8988T (cell line): Measurements from ENCODE around the gene SNX20.

Experiments
- DNase-seq: peaks from one replicate; pipeline ENCODE4 v3.0.0; 2011

SNX20 gene, protein sequence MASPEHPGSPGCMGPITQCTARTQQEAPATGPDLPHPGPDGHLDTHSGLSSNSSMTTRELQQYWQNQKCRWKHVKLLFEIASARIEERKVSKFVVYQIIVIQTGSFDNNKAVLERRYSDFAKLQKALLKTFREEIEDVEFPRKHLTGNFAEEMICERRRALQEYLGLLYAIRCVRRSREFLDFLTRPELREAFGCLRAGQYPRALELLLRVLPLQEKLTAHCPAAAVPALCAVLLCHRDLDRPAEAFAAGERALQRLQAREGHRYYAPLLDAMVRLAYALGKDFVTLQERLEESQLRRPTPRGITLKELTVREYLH

GRCh38 chr16:50681021-50681885 lies at the start of gene SNX20:
Gene SNX20, minus strand, starts transcription at chr16:50681312. Its CDS starts 3,786 bp downstream, at chr16:50677526.
- DNase-seq = no peak

DNA sequence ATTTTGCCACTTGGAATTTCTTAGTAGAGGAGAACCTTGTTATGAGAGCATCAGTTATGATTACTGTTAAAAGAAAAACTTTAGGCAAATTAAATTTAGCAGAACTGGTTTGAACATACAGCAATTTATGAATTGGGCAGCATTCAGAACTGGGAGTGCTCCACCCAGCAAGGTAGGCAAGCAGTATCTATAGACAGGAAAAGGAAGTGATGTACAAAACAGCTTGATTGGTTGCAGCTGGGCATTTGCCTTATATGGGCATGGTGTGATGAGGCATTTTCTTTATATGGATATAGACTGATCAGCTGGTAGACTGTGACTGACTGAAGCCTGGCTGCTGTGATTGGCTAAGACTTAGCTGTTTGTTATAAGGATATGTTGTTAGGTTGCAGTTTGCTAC lies 43.2 kb upstream of the SNX20 start:
- no peak for DNase-seq

DNA sequence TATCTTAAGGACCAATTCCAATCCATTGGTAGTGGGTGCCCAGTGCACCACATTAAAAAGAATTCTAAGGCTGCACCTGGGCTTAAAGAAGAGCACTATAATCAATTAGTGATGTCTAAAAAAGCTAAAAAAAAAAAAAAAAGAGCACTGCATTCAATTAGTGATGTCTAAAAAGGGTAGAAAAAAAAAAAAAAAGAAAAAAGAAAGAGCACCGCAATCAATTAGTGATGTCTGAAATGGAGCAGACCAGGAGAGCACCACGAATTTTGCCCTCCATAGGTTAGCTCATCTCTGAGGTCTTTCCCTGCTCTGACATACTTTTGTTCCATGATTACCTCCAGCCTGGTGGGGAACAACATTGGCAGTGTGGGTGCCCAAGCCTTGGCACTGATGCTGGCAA lies 41.8 kb upstream of the SNX20 start:
- DNase-seq = no peak

- DNase-seq = no peak
Observed at GRCh38 chr16:50722405-50722737, 41.3 kb upstream of the SNX20 start.

DNA sequence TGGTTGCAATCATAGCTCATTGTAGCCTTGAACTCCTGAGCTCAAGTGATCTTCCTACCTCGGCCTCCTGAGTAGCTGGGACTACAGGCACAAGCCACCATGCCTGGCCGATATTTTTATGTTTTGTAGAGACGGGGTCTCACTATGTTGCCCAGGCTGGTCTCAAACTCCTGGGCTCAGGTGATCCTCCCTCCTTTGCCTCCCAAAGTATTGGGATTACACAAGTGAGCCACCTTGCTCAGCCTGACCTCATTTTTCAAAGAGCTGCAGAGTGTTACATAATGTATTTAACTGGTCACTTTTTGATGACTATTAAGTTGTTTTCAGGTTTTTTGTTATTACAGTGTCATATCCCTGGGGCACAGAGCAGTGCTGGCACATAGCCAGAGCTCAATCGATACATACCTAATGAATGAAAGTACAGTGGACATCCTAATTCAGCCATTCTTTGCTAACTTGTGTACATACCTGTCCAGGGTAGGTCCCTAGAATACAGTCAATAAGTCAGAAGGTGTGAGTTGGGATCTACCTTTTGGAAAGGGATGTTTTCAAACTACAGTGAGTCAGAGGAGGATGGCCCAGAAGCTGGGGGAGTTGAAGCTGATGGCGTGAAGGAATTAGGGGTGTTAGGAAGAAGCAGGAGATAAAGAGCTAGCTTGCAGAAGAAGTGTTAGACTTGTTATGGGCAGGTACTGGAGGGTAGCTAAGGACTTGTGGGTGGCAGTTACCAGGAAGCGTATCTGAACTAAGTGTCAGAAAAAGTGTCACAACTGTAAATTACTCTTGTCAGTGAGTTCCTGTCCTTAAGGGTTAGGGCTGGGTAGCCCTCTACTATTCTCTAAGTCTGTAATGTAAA lies 40.7 kb upstream of the SNX20 start:
- DNase-seq = no peak

DNA sequence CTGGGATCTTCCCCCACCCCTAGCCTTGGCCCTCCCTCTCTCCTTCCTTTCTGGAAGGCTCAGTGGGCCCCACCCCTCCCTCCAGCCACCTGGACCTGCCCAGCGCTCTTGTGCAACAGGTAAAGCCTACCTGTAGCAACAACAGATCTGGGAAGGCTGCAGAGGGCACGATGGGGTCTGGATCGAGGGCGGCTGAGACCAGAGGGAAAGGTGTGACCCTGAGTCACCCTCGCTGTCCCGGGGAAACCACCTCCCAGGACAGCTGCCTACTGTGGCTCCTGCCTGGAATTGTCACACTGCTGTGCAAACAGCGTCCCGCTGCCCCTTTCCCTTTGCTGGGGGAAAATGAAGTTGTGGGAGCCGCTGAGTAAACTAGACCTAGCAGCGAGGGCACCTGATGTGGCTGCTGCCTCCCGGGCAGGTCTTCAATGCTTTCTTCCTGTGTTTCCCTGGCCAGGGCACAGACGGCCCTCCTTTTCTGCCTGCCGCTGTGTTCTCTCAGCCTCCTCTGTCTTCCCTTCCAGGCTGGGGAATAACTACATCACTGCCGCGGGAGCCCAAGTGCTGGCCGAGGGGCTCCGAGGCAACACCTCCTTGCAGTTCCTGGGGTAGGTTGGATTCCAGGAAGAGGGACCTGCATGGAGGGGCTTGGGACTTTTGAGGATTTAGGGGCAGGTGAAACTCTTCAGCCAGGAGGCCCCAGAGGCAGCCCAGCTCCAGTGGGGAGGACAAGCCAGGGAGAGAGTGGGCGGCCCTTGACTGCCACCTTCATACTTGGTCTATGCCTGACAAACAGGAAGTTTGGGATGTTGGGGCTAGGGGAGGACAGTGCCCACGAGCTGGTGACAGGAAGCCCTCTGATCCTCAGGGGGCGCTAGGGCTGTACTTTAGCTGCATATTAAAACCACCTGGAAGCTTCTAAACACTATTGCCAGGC lies 38.6 kb upstream of the SNX20 start:
- peak; percentile 44 for DNase-seq

GRCh38 chr16:50718761-50719400 lies 37.8 kb upstream of the SNX20 start:
- DNase-seq = no peak

- DNase-seq = no peak
Observed at GRCh38 chr16:50718061-50718760, 37.1 kb upstream of the SNX20 start.

- no peak for DNase-seq
Observed at GRCh38 chr16:50717494-50717893, 36.4 kb upstream of the SNX20 start.

GRCh38 chr16:50717091-50717490 lies 36.0 kb upstream of the SNX20 start:
- no peak for DNase-seq

DNA sequence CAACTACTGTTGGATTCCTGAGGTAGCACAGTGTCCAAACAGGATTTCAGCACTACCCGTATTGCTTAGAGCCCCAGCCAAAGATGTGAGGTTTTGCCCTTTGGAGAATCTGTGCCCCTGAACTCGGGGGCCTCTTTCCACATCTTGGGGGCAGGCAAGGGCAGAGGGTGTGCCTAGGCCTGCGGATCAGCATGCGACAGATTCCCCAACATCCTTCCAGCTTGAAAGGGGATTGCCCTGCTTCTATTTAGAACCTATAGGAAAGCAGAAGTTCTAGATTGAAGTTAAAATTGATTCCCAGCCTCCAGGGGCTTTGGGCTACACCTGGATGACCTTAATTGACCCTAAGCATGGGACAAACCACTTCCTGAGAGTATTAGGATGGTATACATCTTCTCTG lies 31.8 kb upstream of the SNX20 start:
- no peak for DNase-seq

DNA sequence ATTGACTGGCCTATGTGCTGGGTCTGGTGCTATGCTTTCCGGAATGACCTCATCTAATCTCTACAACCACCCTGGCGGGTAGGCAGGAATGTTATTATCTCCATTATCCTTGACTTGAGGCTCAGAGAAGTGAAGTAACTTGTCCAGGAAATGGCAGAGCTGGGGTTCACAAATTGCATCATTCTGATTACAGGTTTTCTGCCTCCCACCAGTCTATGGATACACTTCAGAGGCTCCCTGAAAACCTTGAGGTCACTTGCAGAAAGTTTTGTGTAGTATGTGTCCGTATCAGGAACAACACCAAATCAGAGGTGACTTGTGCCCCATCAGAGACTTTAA lies 31.4 kb upstream of the SNX20 start:
- DNase-seq = no peak

DNA sequence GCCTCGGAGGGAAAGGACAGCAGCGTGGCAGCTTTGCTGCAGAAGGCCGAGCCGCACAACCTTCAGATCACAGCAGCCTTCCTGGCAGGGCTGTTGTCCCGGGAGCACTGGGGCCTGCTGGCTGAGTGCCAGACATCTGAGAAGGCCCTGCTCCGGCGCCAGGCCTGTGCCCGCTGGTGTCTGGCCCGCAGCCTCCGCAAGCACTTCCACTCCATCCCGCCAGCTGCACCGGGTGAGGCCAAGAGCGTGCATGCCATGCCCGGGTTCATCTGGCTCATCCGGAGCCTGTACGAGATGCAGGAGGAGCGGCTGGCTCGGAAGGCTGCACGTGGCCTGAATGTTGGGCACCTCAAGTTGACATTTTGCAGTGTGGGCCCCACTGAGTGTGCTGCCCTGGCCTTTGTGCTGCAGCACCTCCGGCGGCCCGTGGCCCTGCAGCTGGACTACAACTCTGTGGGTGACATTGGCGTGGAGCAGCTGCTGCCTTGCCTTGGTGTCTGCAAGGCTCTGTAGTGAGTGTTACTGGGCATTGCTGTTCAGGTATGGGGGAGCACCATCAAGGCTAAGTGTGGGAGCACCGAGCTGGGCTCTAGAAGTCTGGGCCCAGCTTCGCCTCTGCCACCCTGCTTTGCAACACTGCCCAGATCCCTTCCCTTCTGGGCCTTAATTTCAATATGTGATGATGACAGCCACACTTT lies 30.9 kb upstream of the SNX20 start:
- no peak for DNase-seq

DNA sequence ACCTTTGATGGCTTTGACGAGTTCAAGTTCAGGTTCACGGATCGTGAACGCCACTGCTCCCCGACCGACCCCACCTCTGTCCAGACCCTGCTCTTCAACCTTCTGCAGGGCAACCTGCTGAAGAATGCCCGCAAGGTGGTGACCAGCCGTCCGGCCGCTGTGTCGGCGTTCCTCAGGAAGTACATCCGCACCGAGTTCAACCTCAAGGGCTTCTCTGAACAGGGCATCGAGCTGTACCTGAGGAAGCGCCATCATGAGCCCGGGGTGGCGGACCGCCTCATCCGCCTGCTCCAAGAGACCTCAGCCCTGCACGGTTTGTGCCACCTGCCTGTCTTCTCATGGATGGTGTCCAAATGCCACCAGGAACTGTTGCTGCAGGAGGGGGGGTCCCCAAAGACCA lies 29.9 kb upstream of the SNX20 start:
- DNase-seq = no peak

DNA sequence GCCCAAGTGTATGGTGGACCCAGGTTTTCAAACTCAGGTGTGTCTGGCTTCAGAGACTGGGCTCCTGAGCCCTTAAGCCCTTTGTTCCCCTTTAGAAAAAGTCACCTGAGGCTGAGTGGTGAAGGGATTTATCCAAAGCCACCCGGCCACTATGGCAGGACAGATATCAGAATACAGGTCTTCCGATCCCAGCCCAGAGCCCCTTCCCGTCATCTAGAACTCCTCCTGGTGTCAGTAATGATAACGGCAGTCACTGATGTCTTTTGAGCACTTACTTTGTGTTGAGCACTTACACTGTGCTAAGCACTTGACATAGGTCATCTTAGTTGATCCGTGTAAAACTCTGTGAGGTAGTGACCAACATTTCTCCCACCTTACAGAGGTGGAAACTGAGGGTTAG lies 28.9 kb upstream of the SNX20 start:
- no peak for DNase-seq

DNA sequence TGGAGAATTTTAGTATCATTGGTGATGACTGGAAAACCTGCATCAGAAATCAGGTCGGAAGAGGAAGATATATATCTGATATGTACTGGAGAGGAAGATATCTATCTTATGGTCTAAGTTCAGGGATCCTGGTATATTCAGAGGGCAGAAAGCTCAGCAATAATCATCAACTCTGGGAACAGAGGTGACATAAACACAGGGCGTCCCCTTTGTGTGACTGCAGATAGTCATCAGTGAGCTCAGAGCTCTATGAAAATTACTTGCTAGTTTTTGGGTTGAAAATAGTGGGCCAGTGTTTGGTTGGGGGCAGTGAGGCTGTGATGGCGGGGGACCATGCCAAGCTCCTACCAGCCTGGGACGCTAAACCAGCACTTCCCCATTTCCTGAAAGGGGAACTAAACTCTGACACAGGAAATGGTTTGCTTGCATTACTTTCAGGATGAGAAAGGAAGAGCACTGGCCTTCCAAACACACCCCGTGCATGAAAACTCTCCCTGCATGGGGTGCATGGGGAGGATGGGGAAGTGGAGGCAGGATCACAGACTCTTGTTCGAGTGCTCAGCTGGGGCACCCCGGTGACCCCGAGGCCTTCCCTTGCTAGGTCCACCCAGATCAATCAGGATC lies 28.1 kb upstream of the SNX20 start:
- DNase-seq = no peak

- no peak for DNase-seq
Observed at GRCh38 chr16:50708373-50709060, 27.4 kb upstream of the SNX20 start.

DNA sequence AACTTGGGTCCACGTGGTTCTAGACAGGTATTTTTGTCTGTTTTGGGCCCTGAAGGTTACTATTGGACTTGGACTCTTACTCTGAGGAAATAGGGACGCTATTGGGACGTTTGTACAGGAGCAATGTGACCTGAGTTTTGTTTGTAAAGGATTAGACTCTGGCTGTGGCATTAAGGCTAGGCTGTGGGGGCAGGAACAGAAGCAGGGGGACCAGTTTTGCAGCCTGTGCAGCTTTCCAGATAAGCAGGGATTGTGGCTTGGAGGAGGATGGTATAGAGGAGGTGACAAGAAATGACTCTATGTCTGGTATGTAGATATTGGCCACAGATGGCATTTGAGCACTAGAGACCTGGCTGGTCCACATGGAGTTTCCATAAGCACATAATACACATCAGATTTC lies 25.1 kb upstream of the SNX20 start:
- DNase-seq = no peak

- DNase-seq = no peak
Observed at GRCh38 chr16:50705436-50706110, 24.5 kb upstream of the SNX20 start.
